Activated naive CD4-positive, alpha-beta T cell treated with anti-CD3 and anti-CD28 coated beads for 36 hours (primary cell): ENCODE results near the gene PCDHGA1. TPM values are rescaled to one million over a fixed set of nuclear protein-coding genes. Genes with fewer than 3 reads are reported as not detected.
"Not testable (repeated sequence)": the region's sequence is repeated elsewhere in the genome, so short reads cannot be mapped to it uniquely, and the experiment has no call there.

ENCODE experiments used
- CTCF ChIA-PET: fragments of 350-600 bp; sonication (Branson Sonifier 250); formaldehyde crosslinking; loops from one replicate; lab custom pipeline; 2021; ENCODE audit warnings: antibody characterized with exemption; lab: Charles Lee
- DNase-seq: peaks from one replicate; pipeline ENCODE4 v3.0.0-alpha.2; 2020
- H3K27ac Mint-ChIP-seq: one replicate; pipeline ENCODE4 v1.8.0; 2021; ENCODE audit warnings: mild to moderate bottlenecking, mixed read lengths
- H3K27me3 Mint-ChIP-seq: one replicate; pipeline ENCODE4 v1.8.0; 2021; ENCODE audit warnings: low read depth, mixed read lengths
- H3K36me3 Mint-ChIP-seq: one replicate; pipeline ENCODE4 v1.8.0; 2021; ENCODE audit warnings: low read depth, mixed read lengths
- H3K4me1 Mint-ChIP-seq: one replicate; pipeline ENCODE4 v1.8.0; 2021; ENCODE audit warnings: low read depth, mixed read lengths
- H3K4me3 Mint-ChIP-seq: one replicate; pipeline ENCODE4 v1.8.0; 2021; ENCODE audit warnings: mild to moderate bottlenecking, moderate library complexity, mixed read lengths
- H3K9me3 Mint-ChIP-seq: one replicate; pipeline ENCODE4 v1.8.0; 2021; ENCODE audit warnings: mixed read lengths
- intact Hi-C: fragments of 100-400 bp; cut with micrococcal nuclease; formaldehyde crosslinking; loops from one replicate; pipeline ENCODE4 v1.15.1; 2023
- total RNA-seq, 2 experiments: library from RNA; stranded (reverse); gene quantifications; one replicate each; pipeline ENCODE4 v1.2.3, GENCODE V29; 2021

Gene PCDHGA1
- total RNA-seq, 2 experiments from 2014 or later: not detected

- Mint-ChIP-seq H3K9me3 (peaks cover 29% of the 10 kb centered on the region), H3K27ac (no peak overlapping the region), H3K4me1 (no peaks in the 10 kb centered on the region), H3K36me3 (peaks cover 22% of the 10 kb centered on the region), H3K27me3 (peaks cover 74% of the 10 kb centered on the region), H3K4me3 (no peak overlapping the region)
- no peak for DNase-seq
- CTCF ChIA-PET: interaction anchor here (0.6 to 2.4 kb wide), 6 partner anchors 17 to 203 kb away, joined by 3 to 6 read pairs (median 4); partner anchors contain the start of genes PCDHB9, PCDHGA11 and PCDHGC3
- intact Hi-C loops: no loop called here
These were observed 59.1 kb downstream of the PCDHGA1 start for GRCh38 chr5:141389153-141390042.

GRCh38 chr5:141392429-141393198 lies 62.3 kb downstream of the PCDHGA1 start, which contains the start of gene PCDHGA8:
Gene PCDHGA8, plus strand, starts transcription at chr5:141392633. Its CDS starts 181 bp downstream, at chr5:141392814.
- peaks cover 19% of the 10 kb centered on the region for H3K36me3 Mint-ChIP-seq
- no peak within 1 kb of the TSS for H3K27ac Mint-ChIP-seq
- H3K4me3 Mint-ChIP-seq: no peak within 1 kb of the TSS
- peaks cover 62% of the 10 kb centered on the region for H3K27me3 Mint-ChIP-seq
- CTCF ChIA-PET: interaction anchor here (1.1 to 2.0 kb wide), 3 partner anchors 28 to 165 kb away, joined by 3 to 6 read pairs (median 4); partner anchors contain the start of gene PCDHGA11
- no peaks in the 10 kb centered on the region for H3K4me1 Mint-ChIP-seq
- intact Hi-C loops: no loop called here
- H3K9me3 Mint-ChIP-seq: peaks cover 23% of the 10 kb centered on the region
- DNase-seq: no peak

- DNase-seq: no peak
- H3K27me3 Mint-ChIP-seq: peaks cover 60% of the 10 kb centered on the region
These were observed 63.0 kb downstream of the PCDHGA1 start for GRCh38 chr5:141393267-141393666.

GRCh38 chr5:141394401-141395187 lies 64.3 kb downstream of the PCDHGA1 start:
- H3K9me3 Mint-ChIP-seq: peaks cover 21% of the 10 kb centered on the region
- H3K4me1 Mint-ChIP-seq, DNase-seq, intact Hi-C loops, H3K4me3 Mint-ChIP-seq: not testable (repeated sequence)
- peaks cover 60% of the 10 kb centered on the region for H3K27me3 Mint-ChIP-seq
- CTCF ChIA-PET: interaction anchor here (2.2 kb wide), 1 partner anchor 30 kb away, joined by 6 read pairs; the partner anchor contains the start of gene PCDHGA5
- peak overlapping the region; percentile 41 for H3K27ac Mint-ChIP-seq
- H3K36me3 Mint-ChIP-seq: peaks cover 20% of the 10 kb centered on the region

More at GRCh38 chr5:141393267-141393666, 63.0 kb downstream of the PCDHGA1 start:
- no peaks in the 10 kb centered on the region for H3K4me1 Mint-ChIP-seq
- H3K9me3 Mint-ChIP-seq: peaks cover 23% of the 10 kb centered on the region
- no peak overlapping the region for H3K4me3 Mint-ChIP-seq
- intact Hi-C loops: no loop called here
- H3K36me3 Mint-ChIP-seq: peaks cover 19% of the 10 kb centered on the region
- H3K27ac Mint-ChIP-seq: no peak overlapping the region
- CTCF ChIA-PET: interaction anchor here (1.1 to 2.0 kb wide), 3 partner anchors 28 to 165 kb away, joined by 3 to 6 read pairs (median 4); partner anchors contain the start of gene PCDHGA11

- H3K27ac Mint-ChIP-seq, intact Hi-C loops, H3K4me1 Mint-ChIP-seq: not testable (repeated sequence)
- Mint-ChIP-seq H3K27me3 (peaks cover 56% of the 10 kb centered on the region), H3K36me3 (peaks cover 14% of the 10 kb centered on the region), H3K4me3 (peak within 1 kb of the TSS; percentile 50), H3K9me3 (peaks cover 18% of the 10 kb centered on the region)
- DNase-seq: peak; percentile 51
- CTCF ChIA-PET: interaction anchor here (0.7 to 1.9 kb wide), 10 partner anchors 11 to 160 kb away, joined by 3 to 9 read pairs (median 4); partner anchors contain the start of genes PCDHGA10, PCDHGA11, PCDHGA12 and PCDHGB4
These were observed 67.6 kb downstream of the PCDHGA1 start, which contains the start of gene PCDHGB5 for GRCh38 chr5:141397756-141398551. Gene PCDHGB5, plus strand, starts transcription at chr5:141397947. Its CDS starts 181 bp downstream, at chr5:141398128.

GRCh38 chr5:141398608-141399007 lies 68.3 kb downstream of the PCDHGA1 start:
- Mint-ChIP-seq H3K36me3 (peaks cover 9% of the 10 kb centered on the region), H3K27me3 (peaks cover 58% of the 10 kb centered on the region), H3K4me1 (peaks cover 5% of the 10 kb centered on the region), H3K4me3 (no peak overlapping the region), H3K27ac (no peak overlapping the region), H3K9me3 (peaks cover 22% of the 10 kb centered on the region)
- intact Hi-C loops: no loop called here
- CTCF ChIA-PET: interaction anchor here (1.8 to 1.9 kb wide), 3 partner anchors 14 to 114 kb away, joined by 7 to 9 read pairs (median 9); partner anchors contain the start of genes PCDHGA10 and PCDHGA12
- DNase-seq: no peak

- H3K36me3 Mint-ChIP-seq: peaks cover 10% of the 10 kb centered on the region
- H3K27me3 Mint-ChIP-seq: peaks cover 58% of the 10 kb centered on the region
- no peak overlapping the region for H3K27ac Mint-ChIP-seq
- peaks cover 21% of the 10 kb centered on the region for H3K9me3 Mint-ChIP-seq
- intact Hi-C loops: no loop called here
- H3K4me3 Mint-ChIP-seq: no peak overlapping the region
- CTCF ChIA-PET: interaction anchor here (0.9 to 1.3 kb wide), 2 partner anchors 113 to 595 kb away, joined by 3 to 6 read pairs; no protein-coding TSS in a partner anchor
- peaks cover 5% of the 10 kb centered on the region for H3K4me1 Mint-ChIP-seq
- no peak for DNase-seq
These were observed 69.4 kb downstream of the PCDHGA1 start for GRCh38 chr5:141399555-141400258.

- DNase-seq: peak; percentile 45
- Mint-ChIP-seq H3K4me3 (peak within 1 kb of the TSS; percentile 45), H3K27me3 (peaks cover 60% of the 10 kb centered on the region), H3K36me3 (peaks cover 10% of the 10 kb centered on the region), H3K9me3 (peaks cover 21% of the 10 kb centered on the region), H3K27ac (no peak within 1 kb of the TSS), H3K4me1 (peaks cover 5% of the 10 kb centered on the region)
- CTCF ChIA-PET: interaction anchor here (0.6 to 1.9 kb wide), 7 partner anchors 9 to 206 kb away, joined by 3 to 6 read pairs (median 3); partner anchors contain the start of genes PCDHGA10, PCDHGA2 and TAF7
- intact Hi-C loops: no loop called here
These were observed 72.4 kb downstream of the PCDHGA1 start, which contains the start of gene PCDHGA9 for GRCh38 chr5:141402553-141403243. Gene PCDHGA9, plus strand, starts transcription at chr5:141402778. Its CDS starts 175 bp downstream, at chr5:141402953.

- Mint-ChIP-seq H3K4me1 (peaks cover 6% of the 10 kb centered on the region), H3K9me3 (peaks cover 23% of the 10 kb centered on the region), H3K27me3 (peaks cover 63% of the 10 kb centered on the region), H3K36me3 (peaks cover 11% of the 10 kb centered on the region), H3K27ac (no peak overlapping the region), H3K4me3 (no peak overlapping the region)
- CTCF ChIA-PET: interaction anchor here (1.0 to 1.9 kb wide), 6 partner anchors 8 to 153 kb away, joined by 3 to 6 read pairs (median 4); partner anchors contain the start of genes PCDHGA10, PCDHGA2 and TAF7
- DNase-seq: no peak
- intact Hi-C loops: no loop called here
These were observed 73.1 kb downstream of the PCDHGA1 start for GRCh38 chr5:141403387-141403786.
